Cardiac septum (tissue), 1 donor: ENCODE measurements around the gene RANBP3L. TPM values are rescaled to one million over a fixed set of nuclear protein-coding genes. Genes with fewer than 3 reads are reported as not detected.
"Not testable (repeated sequence)": the region's sequence is repeated elsewhere in the genome, so short reads cannot be mapped to it uniquely, and the experiment has no call there.

Experiments
- DNase-seq: peaks from one replicate; pipeline ENCODE4 v3.0.0-alpha.2; 2020; ENCODE audit warnings: low spot score
- intact Hi-C: fragments of 100-400 bp; cut with DNase I; formaldehyde crosslinking; loops from one replicate; pipeline ENCODE4 v1.14.0; 2022
- total RNA-seq: library from RNA; stranded (reverse); fragmentation: NEBNext Ultra II Directional; extraction: Animal tissue kit (Norgen Biotek cat#: 25700); gene quantifications from one replicate; pipeline ENCODE4 v1.2.1, GENCODE V29; 2021
- donor health status: DM: no; HTN: no; CAD: no.

Gene RANBP3L
- total RNA-seq, 1 donor from 2014 or later, result 0.51 TPM

DNA sequence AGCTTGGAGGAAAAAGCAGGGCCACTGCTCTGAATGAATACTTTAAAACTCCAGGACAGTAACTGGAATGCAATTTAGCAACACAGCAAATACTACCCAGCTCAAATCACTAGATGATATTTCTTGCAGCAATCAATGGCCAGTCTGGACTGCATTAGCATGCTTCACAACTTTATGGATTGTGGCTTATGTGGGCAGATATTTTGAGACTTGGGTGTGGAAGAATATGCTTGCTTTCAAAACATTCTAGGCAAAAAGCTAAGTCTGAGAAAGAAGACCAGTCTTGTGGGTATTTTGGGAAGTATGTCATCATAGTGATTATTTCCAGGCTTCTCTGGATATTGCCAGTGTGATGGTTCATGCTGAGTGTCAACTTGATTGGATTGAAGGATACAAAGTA, 3.1 kb downstream of the RANBP3L start:
- intact Hi-C loops, result no loop called here
- no peak for DNase-seq

DNA sequence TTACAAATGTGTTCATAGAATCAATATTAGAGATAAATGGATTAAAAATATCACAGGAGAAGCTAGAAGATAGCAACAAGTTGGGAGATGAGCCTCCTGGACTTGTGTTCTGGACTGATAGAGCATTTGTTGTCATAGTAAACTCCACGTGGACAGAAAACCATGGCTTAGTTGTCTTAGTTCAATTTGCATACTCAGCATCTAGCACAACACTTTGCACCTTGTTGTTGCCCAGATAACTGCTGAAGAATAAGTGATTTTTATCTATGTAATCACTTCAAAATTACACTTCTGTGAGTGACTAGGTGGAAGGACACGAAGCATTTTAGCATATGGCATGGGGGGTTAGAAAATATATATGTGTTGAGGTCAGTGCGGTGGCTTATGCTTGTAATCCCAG, 4.0 kb downstream of the RANBP3L start:
- intact Hi-C loops, result no loop called here
- no peak for DNase-seq

DNA sequence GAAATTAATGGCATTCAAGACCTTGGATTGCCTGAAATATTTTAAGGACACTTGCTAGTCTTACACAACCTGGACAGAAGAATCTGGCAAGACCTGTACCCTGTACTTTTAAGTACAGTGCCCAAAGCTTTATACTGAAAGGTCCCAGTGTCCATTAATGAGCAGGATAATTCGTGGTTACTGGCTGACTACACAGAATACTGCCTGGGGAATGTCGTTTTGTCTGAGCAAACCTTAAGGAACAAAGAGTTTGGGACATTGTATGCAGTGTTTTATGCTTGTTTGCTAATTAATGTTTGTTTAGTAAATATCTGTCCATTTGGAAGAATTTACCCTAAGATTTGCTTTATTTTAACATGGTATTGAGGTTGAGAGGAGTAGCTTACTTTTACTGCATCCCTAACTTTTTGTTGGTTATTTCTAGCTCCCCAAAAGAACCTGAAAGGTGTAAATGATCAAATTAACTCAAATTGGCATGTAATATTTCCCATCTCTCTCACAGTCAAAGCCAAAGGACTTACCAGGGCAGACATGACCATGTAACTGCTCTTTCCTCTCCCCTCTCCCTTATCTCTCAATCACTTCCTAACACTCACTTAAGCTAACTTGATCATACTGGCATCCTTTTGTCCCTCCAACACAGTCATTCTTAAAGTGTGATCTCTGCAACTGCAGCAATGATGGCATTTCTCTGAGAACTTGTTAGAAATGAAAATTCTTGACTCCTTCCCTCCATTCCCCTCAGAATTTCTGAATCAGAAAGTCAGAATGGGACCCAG, 15.7 kb downstream of the RANBP3L start:
- no peak for DNase-seq
- intact Hi-C loops, result no loop called here

DNA sequence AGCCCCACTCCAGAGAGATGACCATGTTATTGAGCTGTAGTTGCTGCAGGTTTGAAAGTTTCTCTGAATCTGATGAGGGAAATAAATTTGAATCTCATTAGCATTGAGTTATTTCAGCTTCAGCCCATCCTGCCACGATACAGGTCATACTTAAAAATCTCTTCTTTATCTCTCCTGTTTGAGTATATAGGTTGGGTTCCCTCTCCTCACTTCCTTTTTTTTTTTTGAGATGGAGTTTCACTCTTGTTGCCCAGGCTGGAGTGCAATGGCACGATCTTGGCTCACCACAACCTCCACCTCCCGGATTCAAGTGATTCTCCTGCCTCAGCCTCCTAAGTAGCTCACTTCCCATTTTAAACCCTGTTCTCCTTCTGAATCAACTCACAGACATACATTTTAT, 17.9 kb downstream of the RANBP3L start:
- intact Hi-C loops, DNase-seq: not testable (repeated sequence)

DNA sequence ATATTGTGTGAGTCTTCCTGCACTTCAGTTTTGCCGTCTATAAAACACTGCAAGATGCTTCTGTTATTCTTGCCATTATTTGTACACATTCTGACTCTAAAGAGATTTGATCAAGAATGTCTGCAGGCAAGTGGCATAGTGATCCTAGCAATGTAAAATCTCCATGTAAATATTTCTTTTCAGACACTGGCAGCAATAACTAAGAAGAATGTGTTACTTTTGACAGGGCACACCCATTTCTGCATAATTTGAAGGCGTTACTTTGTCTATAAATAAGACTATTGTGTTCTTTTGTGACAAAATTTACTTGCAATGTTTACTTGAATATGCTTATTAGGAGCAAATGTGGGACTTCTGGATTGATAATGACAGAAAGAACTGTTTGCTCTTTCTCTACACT, 20.1 kb downstream of the RANBP3L start:
- intact Hi-C loops, result no loop called here
- DNase-seq, result no peak

DNA sequence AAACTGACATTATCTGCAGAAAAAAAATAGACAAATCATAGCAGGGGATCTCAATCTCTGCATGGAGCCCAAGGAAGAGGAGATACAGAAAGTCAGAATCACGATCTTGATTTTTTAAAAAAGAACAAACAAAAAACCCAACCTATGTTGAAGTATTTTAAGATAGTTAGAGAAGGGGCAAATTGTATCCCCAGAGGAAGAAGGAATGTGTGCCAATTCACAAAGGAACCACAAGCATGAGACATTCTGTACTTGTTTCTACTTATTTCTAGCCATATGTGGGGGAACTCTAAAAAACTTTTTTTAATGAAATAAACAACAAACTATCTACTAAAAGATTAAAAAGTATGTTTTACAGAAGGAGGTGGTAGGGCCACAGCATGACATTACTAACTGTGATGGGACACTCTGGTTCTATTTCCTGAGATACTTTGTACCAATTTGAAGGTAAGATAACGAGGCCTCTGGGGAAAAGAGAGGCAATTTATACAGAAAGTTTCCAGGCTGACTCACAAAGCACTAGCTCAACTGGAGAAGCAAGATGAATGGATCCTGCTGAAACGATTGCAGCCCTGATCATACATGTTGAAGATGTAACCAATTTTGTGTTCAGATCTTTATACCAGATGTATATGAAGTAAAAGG, 22.5 kb downstream of the RANBP3L start:
- intact Hi-C loops, result no loop called here
- no peak for DNase-seq

DNA sequence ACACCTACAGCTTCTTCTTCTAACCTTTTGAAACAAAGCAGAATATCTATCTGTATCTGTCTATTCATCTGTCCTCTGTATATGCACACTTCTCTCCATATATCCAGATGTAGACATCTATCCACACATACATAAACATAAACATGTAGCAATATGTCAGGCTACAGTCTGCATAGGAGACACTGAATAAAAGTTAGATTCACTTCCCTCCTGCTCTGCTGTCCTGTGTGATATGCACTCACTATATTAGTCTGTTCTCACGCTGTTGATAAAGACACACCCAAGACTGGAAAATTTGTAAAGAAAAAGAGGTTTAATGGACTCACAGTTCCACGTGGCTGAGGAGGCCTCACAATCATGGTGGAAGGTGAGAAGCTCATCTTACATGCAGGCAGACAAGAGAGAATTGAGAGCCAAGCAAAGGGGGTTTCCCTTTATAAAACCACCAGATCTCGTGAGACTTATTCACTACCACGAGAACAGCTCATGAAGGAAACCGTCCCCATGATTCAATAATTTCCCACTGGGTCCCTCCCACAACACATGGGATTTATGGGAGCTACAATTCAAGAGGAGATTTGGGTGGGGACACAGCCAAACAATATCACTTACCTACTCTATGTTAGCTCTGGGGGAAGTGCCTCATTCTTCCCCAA, 24.1 kb downstream of the RANBP3L start:
- intact Hi-C loops, result no loop called here
- no peak for DNase-seq

DNA sequence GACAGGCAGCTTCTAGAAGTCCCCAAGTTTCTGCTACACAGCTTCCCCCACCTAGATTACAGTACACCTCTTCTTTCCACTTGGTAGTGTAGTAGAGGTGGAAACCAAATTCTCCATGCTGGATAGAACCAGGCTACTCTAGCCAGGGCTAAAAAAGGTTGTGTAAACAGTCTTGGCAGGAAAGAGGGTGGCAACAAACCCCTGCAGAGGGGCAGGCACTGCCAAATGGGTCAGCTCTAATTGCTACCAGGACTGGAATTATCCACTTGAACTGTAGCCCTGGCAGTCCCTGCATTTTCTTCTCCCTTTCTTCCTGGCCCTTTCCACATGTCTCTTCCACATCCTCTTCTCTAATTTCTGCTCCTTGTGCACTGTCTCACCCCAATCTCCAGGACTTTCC, 24.8 kb downstream of the RANBP3L start:
- intact Hi-C loops, result no loop called here
- DNase-seq, result no peak

DNA sequence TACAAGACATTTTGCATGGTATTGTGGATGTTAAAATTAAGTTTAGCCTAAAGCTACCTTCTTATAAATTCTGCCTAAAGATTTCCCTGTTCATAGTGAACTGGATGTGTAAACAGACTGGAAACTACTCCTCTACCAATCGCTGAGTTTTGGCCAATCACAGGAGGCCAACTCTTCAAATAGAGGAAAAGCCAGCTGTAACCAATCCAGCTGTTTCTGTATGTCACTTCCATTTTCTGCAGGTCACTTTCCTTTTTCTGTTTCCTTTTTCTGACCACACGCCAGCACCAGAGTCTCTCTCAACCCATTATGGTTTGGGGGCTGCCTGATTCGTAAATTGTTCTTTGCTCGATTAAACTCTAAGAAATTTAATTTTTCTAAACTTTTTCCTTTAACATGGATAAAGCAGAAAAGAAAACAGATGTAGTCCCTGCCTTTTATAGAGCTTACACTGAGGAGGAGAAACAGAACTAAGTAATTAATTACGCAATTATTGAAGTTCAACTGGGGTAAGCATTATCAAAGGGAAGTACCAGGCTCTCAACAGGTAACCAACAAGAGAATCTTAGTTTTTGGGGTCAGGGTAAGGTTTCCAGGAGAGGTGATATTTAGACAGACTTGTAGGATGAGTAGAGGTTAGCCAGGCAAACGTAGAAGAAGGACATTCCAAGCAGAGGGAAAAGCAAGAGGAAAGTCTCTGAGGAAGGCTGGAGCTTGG, 27.7 kb downstream of the RANBP3L start:
- no peak for DNase-seq
- intact Hi-C loops, result no loop called here

DNA sequence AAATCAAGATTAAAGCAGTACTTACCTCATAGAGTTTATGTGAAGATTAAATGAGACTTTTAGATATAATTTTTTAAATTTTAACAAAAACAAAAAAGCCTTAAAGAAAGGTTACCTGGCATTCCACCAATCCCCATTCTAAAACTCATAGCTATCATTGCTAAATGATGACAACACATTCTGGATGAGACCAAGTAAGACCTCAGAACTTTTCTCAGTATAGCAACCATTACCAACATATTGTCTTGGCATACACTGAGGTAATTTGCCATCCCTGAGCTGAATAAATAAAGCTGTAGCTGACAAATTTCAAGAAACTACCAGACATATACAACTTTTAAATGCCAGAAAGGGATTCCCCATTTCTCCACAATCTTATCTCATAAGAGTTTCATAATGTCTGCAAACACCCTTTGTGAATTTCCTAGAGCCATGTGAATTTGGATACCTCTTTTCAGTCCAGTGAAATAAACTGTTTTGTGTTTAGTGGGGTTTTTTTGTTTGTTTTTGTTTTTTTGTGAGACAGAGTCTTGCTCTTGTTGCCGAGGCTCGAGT, 29.5 kb downstream of the RANBP3L start:
- DNase-seq, result no peak
- intact Hi-C loops, result no loop called here

DNA sequence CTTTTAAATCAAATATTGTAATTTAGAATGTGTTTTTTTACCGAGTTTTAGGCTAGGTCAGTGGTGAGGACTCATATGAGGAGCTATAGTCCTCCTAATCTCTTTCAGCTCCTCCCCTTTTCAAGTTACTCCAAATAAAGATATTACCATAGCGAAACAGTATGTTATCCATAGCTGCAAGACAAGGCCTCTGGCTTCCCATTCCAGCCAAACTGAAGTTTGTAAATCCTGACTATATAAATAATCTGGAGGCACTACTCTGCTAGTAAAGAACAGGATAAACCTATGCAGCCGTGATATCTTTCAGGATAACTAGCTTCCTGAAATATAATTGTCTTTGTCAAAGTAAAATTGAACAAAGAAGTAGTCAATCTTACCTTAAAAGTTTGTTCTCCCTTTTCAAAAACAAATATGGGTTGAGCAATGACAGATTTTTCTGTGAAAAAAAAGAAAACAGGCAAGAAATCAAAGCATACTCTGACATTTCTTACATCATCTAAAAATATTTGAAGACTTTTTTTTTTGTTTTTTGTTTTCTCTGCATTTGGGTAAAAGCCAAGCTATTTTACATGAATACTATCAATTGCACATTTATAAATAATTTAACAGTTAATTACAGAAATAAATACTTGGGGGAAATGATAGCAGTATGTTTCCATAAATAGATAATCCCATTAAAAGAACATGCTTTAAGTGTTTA, 30.7 kb downstream of the RANBP3L start:
- intact Hi-C loops, result no loop called here
- DNase-seq, result no peak

DNA sequence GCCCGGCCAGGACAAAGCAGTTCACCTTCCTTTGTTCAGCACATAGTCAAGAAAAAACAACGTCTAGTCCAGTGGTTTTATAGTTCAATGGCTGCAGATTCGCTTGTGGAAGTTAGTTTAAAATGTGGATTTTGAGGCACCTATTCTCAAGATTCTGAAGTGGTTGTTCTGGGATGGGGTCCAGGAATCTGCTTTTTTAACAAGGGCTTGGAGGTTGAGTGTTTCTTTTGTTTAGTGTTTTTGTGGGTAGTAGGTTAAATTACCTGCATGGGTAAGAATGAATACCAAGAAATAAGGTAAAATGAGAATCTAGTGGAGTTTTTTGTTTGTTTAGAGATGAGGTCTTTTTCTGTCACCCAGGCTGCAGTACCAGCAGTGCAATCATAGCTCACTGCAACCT, 31.5 kb downstream of the RANBP3L start:
- no peak for DNase-seq

DNA sequence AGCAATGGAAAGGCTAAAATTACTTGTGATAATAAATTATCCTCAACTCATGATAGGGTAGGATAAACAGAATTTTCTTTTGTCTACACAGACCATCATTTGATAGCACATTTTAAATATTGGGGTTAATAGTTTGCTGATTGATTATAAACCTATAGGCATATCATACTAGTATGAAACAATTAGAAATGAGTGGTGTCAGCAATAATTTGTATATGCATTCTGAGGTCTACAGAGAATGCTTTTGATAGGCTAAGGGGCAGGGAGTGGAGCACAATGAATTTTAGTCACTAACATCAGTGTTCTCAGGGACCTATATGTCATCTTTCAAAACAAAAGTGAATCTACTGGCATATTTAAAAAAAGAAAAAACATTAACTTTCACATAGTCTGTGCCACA, 32.2 kb downstream of the RANBP3L start:
- DNase-seq, result no peak
- intact Hi-C loops, result loop anchor here (5.0 kb wide), 1 partner anchor 123 kb away; no protein-coding TSS in a partner anchor

More for the DNA sequence above, 31.5 kb downstream of the RANBP3L start:
- intact Hi-C loops, result no loop called here

DNA sequence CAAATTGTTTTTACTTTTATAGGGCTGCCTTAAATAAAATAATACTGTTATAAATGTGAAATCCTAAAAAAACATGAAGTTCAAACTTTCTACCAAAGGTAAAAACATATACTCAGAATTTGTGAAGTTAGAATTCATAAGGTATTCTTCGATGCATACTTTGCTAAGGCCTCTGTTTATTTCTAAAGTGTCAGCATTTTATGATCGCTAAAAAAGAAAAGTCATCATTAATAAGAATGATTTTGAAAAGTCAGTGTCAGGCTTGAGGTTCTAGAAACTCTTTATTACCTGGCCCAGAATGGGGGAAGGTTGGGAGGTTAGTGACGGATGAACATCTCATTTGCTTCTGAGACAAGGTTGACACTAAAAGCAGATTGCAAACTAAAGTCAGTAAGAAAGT, 33.8 kb downstream of the RANBP3L start:
- no peak for DNase-seq
- intact Hi-C loops, result loop anchor here (5.0 kb wide), 1 partner anchor 124 kb away; no protein-coding TSS in a partner anchor

DNA sequence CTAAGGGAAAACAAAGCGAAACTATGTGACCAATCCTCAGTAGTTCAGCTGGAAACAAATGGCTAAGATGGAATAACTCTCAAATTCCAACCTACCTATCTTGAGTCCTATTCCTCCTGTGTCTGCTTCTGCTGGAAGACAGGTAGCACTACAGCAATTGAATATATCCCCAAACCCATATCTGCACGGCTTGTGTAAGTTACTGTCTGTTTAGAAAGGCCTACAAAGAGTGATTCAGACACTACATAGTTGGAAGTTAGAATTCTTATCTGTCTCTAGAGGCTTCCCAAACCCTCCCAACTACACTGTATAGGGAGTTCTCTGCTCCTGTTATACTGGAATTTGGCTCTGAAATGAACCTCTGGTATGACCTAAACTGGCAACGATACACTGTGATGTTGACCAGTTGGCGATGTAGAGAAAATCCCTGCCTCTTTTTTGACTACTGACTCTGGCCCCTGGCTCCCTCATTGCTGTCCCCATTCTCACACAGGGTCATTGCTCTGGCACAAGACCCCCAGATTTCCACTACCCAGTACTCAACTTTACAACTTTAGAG, 37.4 kb downstream of the RANBP3L start:
- intact Hi-C loops, result no loop called here
- DNase-seq, result no peak

DNA sequence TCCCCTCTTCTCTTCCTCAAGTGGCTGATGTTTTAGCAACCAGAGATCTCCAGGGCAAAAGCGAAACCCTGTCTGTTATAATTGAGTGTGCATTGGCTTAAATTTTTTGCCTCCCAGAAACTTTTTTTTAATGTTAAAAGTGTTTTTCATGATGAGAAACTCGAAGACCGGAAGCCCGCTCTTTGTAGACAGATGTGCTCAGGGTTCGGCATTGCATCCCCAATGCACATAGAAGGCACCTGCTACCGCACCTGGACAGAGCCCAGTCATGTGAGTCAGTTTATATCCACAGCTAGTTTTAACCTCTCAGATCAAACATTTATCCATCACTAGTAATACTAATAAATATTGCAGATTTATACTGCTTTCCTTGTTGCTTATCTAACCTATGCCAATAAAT, 40.5 kb downstream of the RANBP3L start:
- intact Hi-C loops, result no loop called here
- no peak for DNase-seq

DNA sequence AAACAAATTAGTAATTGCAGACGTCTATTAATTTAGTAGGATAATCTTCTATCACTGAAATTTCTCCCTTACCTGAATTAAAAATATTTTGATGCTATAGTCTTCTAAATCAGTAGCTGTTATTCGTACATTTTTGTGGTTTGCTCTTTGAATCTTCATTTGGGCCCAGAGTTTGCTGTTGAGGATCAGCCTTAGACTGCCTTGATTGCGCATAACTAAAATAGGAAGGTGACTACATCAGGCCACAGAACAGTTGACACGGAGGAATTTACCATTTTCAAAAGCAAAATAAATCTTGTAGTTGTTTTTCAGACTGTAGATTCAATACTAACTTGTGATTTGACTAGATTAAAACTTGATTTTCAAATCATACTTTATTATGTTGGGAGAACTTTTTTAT, 48.1 kb downstream of the RANBP3L start:
- intact Hi-C loops, result no loop called here
- DNase-seq, result no peak

DNA sequence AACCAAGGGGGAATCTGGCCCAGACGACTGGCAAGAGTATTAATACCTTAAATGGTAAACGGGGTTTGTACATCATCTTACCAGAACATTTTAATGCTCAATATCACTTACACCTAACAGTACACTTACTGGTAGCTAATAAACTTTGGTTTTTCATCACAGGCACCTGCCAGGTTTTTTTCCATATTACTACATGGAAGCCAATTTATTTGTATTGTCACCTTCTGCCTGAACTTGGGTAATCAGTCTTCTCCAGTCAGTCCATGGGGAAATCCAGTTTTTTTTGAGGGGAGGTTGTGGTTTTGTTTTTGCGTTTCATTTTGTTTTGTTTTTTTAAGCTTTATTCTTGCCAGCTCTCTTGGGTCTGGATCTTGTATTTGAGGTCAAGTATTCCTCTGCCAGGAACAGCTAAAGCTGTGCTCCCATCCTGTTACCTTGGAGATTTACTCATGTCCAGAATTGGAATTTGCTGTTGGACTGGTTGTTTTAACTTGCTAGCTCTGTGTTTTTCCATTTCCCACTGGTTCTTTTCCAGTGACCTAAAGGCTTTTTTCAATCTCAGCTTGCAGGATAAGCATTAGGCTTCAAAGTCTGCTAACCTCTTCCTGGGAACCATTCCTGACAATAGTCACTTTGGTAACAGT, 48.9 kb downstream of the RANBP3L start:
- DNase-seq, result no peak
- intact Hi-C loops, result no loop called here

DNA sequence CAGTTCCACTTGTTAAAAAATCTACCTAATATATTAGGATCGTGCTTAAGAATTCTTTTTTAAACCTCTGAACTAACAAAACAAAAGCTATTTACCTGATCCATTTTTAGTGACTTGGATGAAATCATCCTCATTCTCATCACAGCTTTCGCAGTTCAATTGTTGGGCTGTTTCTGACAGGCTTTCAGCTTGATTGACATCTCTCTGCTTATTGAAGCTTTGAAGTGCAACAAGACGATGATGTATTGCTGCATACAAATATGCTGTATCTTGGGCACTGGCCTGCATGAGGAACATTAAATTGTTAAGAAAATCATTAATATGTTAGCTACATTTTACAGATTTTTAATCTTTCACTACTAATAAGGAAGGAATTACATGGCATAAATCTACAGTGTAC, 50.5 kb downstream of the RANBP3L start:
- no peak for DNase-seq
- intact Hi-C loops, result no loop called here
